SU-DHL-6 (cell line): ENCODE results near the gene SULT1C4.

ENCODE experiments used
- EZH2phosphoT487 ChIP-seq: fragments of 200-600 bp; sonication (generic), shearing (Covaris generic); conservative IDR thresholded peaks from 2 replicates; pipeline ENCODE4 v1.6.1; 2018; ENCODE audit warnings: mild to moderate bottlenecking, antibody characterized with exemption, low read length, moderate library complexity, mixed read lengths
- TF ChIP-seq, protein P1 (sequence below): fragments of 200-600 bp; sonication (generic); IDR thresholded peaks from one replicate; pipeline ENCODE4 v1.5.1; 2017; ENCODE audit warnings: antibody characterized with exemption, mild to moderate bottlenecking, low read length, moderate library complexity; ENCODE audit not compliant: insufficient read depth, poor library complexity, severe bottlenecking

DNA sequence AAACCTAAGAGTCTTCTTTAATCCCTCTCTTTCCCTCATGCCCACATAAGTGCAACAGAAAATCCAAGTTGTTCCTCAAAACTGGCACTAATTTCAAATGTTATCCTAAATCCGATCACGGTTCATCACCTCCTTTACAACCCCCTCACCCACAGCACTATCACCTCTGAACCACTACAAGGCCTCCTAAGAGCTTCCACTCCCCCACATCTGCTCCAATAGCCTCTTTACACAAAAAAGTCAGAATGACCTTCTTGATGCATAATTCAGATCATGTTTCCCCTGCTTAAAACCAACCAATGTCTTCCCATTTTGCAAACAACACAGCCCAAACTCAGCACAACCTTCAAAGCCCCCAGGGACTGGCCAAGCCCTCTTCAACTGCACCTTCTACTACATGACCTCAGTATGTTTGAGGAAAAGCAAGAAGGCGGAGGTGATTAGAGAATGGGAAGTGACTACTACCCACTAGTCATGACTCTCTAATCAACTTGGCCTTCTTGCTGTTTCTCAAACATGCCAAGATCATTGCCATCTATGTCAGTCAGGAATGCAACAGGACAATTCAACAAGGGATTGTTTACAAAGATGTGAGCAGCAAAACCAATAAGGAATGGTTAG is 36.6 kb downstream of the SULT1C4 start:
- TF ChIP-seq, protein P1, sequence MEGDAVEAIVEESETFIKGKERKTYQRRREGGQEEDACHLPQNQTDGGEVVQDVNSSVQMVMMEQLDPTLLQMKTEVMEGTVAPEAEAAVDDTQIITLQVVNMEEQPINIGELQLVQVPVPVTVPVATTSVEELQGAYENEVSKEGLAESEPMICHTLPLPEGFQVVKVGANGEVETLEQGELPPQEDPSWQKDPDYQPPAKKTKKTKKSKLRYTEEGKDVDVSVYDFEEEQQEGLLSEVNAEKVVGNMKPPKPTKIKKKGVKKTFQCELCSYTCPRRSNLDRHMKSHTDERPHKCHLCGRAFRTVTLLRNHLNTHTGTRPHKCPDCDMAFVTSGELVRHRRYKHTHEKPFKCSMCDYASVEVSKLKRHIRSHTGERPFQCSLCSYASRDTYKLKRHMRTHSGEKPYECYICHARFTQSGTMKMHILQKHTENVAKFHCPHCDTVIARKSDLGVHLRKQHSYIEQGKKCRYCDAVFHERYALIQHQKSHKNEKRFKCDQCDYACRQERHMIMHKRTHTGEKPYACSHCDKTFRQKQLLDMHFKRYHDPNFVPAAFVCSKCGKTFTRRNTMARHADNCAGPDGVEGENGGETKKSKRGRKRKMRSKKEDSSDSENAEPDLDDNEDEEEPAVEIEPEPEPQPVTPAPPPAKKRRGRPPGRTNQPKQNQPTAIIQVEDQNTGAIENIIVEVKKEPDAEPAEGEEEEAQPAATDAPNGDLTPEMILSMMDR, result no peak
- TF ChIP-seq EZH2phosphoT487, result no peak
